HT-29 (cell line): ENCODE data around the gene TBC1D7. TPM values are rescaled to one million over a fixed set of nuclear protein-coding genes. Genes with fewer than 3 reads are reported as not detected.
A peak's percentile ranks its signal among the peaks of the same experiment; 100 is the strongest.
"Not testable (repeated sequence)": the region's sequence is repeated elsewhere in the genome, so short reads cannot be mapped to it uniquely, and the experiment has no call there.

Experiments used
- DNase-seq: peaks from one replicate; pipeline ENCODE4 v3.0.0-alpha.2; 2015; ENCODE audit warnings: low spot score
- total RNA-seq: library from RNA; depleted of rRNA; stranded (reverse); fragments of >200 nt; shearing (Covaris generic); gene quantifications from 2 replicates; pipeline ENCODE4 v1.2.3, GENCODE V29; 2014

The TBC1D7 gene
- total RNA-seq, 1 experiment from 2014 or later, result 12.9 TPM

DNA sequence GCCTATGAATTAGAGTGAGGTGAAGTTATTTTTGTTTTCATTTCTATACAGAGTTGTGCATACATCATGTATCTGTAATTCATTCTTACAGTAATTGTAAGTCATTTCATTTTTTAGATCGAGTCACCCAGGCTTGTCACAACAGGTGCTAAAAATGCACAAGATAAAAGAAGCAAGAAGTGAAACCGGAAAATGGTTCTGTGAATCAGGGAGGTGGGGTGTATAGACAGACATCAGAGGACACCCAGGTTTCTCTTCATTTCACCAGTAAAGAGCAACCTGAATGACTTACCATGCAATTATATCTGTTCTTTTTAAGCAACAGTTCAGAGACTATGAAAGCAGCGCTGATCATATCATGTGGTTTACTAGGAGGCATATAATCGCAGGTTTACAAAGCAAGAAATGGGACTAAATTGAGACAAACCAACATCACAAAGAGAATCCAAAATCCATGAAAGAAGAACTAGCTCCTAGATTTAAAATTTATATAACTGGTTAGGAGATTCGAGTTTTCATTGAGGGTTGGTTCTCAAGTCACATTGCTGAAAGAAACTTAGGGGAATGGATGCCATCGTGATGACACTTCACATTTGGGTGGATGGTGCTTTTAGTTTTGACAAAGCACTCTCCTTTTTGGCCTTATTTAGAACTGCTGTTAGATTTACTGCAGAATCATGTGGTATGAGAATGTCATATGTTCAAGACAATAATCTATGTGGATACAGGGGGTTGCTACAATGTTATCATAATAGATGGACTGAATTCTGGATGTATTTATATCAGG is 27.9 kb upstream of the TBC1D7 start:
- no peak for DNase-seq

DNA sequence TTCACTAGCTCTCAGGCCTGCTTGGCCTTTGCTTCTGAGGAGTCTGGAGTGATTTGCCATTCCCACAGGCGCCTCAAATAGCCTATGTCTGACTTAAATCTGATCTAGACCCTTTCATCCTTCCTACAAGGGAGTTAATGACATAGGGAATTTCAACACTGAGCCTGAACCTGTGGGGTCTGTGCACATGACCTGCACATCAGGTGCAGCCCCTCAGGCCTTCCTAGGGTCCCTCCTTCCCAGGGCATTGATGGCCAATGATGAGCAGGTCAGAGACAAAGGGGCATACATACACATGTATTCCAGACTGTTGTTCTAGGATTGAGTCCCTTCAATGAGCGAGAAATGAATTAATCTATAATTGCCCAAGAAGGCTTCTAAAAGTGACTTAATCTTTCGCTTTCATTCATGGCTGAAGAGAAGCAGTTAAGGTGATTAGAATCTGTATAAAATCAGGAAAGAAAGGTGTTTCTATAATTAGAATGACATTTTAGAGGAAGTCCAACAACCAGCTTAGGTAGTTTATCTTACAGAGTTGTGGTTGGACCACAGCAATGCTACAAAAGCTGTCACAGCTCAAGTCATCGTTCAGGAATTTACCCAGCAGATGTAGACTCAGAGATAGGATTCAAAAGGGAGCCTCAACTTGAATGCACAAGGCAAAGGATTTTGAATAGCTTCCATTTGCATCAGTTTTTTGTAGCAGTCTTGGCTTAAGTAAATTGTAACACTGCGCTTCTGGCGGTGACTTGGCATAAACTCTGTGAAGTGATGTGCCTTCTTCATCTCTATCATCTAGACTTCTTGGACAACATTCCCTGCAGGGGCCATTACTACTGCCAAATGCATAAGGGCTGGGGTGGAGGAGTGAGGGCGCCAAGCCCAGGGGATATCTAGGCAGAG is 27.0 kb upstream of the TBC1D7 start:
- peak; percentile 66 for DNase-seq

DNA sequence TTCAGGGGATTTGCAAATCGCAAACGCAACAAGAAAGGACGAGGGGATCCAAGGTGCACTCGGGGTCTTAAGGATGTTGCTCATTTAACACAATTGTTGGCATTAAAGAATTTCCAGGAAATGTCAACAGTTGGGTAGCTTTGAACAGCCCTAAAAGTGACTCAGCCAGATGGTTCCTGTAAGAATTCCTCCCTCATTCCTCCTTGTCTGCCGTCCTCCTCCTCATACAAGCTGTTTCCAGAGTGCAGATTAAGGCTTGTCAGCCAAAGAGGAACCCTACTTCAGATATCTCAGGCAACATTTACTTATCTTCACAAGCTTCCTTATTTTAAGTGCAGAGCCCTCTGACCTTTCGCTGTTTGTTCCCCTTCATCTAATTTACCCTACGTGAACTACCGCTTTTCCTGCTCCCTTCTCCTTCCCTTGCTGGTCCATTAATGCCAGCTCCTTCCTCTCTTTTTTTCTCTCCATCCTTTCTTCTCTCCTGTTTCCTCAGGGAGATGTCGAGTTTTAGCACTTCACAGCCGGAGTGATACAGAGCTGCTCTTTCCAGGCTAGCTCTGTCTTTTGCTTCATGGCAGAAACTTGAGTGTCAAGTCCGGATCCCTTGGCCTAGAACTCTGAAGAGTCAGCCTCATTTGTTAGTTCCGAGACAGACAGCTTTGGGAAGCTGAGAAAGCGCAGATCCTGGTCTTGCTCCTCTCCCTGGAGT is 26.1 kb upstream of the TBC1D7 start:
- no peak for DNase-seq

DNA sequence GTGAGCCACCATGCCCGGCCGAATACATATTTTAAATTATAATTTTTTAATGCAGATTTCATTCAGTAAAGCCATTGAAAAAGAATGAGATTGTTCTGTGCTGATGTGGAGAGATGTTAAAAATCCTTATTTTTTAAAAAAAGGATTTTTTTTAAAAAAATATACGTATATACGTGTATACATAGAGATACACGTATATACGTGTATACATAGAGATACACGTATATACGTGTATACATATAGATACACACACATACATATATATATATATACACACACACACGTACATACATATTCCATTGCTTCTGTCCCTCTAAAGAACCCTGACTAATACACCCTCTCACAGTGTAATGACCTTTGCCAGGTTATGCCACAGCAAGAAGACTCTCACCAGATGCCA is 23.8 kb upstream of the TBC1D7 start:
- no peak for DNase-seq

DNA sequence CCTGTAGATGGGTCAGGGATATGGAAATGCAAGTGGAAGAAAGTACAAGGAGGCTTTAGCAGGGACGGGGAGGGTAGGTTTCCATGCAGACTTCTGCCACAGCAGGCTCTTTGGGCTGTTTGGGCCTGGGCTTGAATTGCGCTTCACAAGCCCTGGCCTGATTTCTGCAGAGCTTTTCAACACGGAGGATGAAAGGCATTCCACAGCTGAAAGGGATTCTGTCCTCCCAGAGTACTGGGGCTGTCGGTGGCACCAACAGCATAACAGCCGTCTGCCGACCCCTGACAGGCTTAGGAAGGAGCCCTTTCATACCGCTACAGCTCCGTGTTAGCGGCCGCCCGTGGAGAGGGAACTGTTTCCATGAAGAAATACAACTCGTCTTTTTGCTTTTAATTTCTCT is 22.9 kb upstream of the TBC1D7 start:
- no peak for DNase-seq

DNA sequence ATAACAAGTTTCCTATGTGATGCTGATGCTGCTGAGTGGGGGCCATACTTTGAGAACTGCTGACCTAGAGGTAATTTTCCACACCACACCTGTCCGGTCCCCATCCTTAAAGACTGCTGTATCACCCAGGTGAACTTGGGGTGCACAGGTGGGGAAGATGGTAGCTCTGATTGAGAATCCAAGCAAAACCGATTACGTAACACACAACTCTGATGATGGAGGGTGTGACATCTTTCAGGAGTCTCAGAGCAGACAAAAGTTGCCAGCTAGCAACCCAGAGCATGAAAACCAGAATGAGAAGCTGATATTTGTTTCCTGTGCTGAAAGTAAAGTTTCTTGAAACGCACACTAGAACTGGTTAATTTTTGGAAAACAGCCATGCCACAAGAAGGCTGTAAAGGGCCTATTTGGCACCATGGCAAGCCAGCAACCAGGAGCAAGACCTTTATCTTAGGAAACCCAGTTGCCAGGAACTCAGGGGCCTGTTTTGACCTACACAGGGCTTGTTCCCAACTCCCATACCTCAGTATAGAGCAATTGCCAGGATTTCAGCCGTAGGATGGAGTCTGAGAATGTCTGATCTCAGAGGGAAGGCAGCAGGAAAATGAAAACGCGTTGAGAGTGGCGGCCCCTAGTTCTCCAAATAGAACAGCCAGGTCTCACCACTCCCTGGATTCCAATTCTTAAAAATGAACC is 21.6 kb upstream of the TBC1D7 start:
- DNase-seq, result no peak

DNA sequence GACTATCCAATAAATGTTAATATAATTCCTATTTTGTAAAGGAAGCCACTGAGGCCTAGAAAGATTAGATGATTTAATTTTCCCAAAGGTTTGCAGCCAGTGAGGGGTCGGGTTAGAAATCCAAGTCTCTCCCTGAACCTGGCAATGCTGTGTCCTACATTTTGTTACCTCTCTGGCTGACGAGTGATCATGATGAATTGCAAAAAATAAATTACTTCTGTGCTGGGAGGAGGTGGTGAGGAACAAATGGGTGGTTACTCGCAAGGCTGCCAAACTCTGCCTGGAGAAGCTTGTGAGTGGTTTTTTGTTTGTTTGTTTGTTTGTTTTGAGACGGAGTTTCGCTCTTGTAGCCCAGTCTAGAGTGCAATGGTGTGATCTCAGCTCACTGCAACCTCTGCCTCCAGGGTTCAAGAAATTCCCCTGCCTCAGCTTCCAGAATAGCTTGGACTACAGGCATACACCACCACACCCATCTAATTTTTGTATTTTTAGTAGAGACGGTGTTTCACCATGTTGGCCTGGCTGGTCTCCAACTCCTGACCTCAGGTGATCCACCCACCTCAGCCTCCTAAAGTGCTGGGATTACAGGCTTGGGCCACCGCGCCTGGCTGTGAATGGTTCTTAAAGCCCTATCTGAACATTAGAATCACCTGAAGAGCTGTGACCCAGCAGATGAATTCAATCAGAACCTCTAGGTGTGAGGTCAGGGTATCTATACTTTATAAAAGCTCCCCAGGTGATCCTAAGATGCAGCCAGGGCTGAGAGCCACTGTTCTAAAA is 20.2 kb upstream of the TBC1D7 start:
- no peak for DNase-seq

DNA sequence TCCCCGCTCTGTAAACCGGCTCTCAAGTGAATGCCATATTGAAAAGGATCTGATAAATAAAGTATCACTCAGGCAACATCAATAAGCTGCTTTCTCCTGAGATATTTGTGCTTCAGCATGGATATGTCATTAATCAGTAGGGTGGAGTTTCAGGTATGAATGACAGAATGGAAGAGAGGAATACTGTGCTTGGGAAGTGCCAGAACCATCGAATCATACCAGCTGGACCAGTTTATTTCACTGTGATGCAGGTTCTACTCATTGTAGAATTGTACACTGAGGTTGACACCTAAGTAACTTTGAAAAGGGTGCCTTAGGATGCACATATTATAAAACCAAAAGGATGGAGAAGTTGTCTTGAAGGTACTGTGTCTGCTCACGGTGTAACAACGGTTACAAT is 17.9 kb upstream of the TBC1D7 start:
- no peak for DNase-seq

DNA sequence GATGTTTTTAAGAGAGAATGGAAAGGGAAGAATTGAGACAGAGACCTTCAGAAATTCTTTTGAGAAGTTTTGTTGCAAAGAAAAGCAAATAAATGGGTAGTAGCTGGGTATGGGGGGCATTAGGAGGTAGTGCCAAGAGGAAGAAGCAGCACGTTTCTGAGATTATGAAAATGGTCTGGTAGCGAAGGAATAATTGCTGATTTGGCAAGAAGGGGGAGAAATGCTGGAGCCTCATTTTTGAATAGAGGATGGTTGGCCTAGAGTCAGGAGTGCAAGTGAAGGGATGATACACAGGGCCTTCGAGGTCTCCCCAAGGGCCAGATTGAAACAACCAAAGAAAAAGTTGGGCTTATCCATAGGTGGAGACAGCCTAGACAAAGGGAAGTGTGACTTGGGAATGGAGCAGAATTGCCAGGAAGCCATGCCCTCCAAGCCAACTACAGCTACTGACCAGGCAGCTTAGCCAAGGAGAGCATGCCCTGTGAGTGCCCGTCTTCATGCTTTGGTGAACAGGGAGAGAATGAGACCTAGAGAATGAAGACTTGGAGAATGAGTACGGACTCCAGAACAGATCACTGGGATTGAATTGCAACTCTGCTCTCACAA is 14.2 kb upstream of the TBC1D7 start:
- no peak for DNase-seq

DNA sequence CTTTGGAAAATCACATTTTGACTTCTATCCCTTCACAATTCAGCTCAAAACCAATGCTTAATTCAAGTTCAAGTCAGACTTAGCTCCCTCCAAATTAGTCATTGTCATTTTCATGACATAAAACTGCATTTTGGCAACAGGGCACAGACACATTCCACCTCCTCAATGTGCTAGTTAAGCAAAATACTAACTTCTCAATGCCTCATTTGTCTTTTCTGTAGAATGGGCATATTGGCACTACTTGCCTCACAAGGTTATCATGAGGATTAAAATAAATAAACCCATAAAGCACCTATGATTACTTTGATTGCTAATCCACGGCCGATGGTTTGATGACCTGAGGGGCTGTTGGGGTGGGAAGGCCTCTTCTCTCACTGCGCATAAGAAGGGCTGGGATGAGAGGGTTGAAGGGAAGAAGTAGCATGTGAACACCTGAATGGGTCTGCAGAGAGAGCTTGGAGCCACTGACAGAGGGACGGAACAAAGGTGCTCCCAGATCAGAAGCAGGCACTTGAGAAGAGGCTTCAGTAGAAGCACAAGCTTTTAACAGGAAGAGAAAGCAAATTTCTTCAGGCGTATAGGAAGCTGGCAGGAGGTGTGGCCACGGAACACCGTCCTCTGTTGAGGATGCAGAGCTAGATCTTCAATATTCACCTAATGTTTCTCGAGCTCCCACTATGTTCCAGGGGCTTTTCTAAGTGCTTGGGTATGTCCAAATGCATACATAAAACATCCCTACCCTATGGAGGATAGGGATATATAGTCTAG is 11.7 kb upstream of the TBC1D7 start:
- DNase-seq, result no peak

DNA sequence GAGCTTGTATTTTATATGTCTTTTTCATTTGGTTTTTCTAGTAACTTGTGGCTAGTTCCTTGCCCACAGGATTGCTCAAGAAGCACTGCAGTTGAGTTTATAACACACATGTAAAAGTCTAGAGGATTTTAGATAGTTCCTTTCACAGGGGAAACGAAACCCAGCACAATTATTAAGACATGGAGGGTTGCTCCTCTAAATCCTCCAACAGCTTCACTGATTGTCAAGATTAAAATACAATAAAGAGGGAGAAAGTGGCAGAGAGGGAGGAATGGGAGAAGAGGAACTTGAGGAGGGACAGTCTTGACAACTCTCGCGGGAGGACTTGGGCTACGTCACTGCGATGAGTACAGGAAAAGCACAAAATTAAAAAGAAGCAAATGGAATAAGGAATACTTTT is 9.7 kb upstream of the TBC1D7 start:
- no peak for DNase-seq

DNA sequence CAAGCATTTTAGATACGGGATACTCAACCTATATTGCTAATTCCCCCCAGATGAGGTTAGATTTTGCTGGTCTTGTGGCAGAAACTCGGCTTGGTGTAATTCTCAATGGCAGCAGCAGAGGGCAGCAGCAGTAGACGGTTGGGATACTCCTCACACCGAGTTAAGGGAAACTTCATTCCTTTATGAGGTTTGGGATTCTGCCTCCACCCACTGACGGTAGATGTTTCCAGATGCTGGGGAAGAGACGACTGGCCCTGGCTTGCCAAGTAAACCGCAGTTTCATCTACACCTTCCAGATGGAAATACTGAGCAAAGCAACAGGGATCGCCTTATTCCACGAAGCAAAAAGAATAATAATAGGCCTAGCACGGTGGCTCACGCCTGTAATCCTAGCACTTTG is 8.2 kb upstream of the TBC1D7 start:
- DNase-seq, result peak; percentile 83

DNA sequence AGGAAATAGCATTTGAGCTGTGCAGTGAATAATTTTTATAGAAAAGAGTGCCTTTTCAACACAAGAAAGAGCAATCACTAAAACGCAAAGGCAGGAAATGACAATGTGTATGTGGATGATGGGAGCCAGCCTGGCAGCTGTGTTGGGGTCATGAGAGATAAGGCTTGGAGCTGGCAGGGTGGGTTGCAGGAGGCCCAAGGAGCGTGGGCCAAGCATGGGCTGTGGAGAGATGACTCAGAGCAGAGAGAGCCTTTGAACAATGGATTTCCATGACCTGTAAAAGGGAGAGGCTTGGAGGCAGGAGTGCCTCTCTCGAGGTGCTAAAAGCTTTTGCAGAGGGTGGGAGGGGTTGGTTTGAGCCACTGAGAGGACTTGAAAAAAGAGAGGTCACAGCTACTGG is 6.6 kb upstream of the TBC1D7 start:
- no peak for DNase-seq

DNA sequence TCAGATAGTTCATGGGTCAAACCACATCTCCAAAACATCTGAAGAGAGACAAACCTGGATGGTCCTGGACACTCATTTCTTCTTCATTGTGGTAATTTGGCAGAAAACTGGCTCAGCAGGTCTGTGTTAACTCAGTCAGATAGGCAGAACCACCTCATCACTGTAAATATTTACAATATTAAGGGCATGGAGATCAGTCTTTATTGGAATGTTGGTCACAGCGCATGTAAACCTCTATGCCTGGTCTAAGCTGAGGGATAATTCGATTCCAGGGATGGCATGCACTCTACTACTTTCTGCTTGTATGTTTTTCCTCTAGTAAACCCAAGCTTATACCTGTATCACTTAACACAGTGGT is 4.0 kb upstream of the TBC1D7 start:
- no peak for DNase-seq

DNA sequence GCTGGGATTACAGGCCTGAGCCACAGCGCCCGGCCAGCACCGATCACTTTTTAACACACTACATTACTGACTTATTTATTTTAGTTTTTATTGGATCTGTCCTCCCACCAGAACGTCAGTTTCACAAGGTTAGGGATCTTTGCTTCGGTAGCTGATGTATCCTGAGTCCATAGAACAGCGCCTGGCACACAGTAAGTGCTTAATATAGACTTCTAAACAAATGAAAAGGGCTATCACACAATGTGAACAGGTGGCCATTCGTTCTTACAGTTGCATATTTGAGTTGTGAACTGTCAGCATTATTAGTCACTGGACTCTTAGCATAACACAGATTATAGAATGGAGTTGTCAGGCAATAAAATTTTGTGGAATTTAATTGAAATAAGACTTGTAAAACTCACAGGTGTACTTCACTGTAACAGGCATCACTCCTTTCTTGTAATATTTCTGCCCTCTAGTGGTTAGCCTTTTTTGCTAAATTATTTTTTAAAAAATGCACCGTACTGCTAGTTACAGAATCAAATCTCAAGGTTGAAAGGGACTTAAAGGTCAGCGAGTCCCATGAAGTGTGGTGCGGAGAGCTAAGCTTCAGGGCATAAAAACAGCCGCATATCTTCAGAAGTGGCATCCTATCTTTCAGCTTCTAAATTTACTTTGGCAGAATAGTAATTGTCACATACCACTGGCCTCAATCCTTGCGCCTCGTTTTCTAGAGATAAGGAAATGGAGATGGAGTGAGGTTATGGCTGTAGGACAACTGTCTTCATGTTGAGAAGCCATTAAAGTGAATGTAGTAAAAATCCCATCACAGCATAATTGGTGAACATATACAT is 3.4 kb upstream of the TBC1D7 start:
- DNase-seq, result peak; percentile 55

DNA sequence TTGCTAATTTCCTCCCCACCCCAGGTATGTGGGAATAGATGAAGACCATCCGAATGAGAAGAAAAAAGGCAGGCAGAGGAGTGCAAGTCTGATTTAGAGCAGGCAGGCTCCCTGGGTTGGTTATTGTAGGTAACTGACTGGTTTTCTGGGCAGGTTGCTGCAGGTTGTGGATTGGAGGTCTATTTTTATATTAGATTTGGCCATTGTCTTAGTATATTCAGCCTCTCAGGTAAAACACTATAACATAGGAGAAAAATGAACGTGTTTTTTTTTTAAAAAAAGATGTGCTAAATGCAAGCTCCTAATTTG is 492 bp upstream of the TBC1D7 start:
- peak; percentile 22 for DNase-seq

DNA sequence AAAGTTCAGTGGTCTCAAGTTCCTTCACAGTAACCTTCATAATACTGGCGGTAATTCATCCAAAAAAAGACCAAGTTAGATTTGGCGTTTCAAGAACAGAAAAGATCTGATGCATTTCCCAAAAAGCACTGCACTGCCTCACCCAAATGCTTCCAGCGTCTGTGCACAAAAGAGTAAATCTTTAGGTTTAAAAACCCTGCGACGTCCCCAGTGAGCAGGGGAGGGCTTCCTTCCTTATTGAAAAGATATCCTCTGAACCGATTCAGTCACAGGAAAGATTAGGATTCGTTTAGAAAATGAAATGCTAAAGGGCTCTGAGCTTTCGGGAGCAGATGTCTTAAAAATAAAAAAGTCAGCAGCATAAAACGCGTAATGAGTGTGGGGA is 654 bp downstream of the TBC1D7 start:
- no peak for DNase-seq

DNA sequence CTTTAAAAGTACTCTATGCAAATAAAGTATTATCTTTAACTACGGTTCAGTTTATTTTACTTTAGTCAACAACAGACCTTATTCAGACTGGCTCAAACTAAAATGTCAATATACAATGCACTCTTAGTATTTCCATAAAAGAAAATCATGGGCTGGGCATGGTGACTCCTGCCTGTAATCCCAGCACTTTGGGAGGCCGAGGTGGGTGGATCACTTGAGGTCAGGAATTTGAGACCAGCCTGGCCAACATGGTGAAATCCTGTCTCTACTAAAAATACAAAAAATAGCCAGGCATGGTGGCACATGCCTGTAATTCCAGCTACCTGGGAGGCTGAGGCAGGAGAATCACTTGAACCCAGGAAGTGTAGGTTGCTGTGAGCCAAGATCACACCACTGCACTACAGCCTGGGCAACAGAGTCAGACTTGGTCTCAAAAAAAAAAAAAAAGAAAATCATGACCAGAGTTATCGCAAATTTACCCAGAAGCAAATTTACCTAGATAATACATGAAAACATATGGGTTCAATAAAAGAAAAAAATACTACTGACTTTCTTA is 2.2 kb downstream of the TBC1D7 start:
- not testable (repeated sequence) for DNase-seq
